Stimulated activated memory B cell treated with anti-CD40 and anti-IgM and Interleukin-4, amounts not matched to agents 10 μg/mL and 1 μg/mL and 100 μg/mL, for 72 hours (primary cell): Measurements from ENCODE around the gene MPO.
A peak's percentile ranks its signal among the peaks of the same experiment; 100 is the strongest.

ENCODE experiments used
- ATAC-seq: fragments of 150-1000 bp; cut with Tn5 transposase; 2 replicates; pipeline ENCODE4 v1.10.0; 2021
- H3K27ac Mint-ChIP-seq: one replicate; pipeline ENCODE4 v1.8.0; 2022; ENCODE audit warnings: mild to moderate bottlenecking, mixed read lengths
- H3K27me3 Mint-ChIP-seq: one replicate; pipeline ENCODE4 v1.8.0; 2022; ENCODE audit warnings: mixed read lengths
- H3K36me3 Mint-ChIP-seq: one replicate; pipeline ENCODE4 v1.8.0; 2022; ENCODE audit warnings: mixed read lengths
- H3K4me1 Mint-ChIP-seq: one replicate; pipeline ENCODE4 v1.8.0; 2022; ENCODE audit warnings: mixed read lengths
- H3K4me3 Mint-ChIP-seq: one replicate; pipeline ENCODE4 v1.8.0; 2022; ENCODE audit warnings: mild to moderate bottlenecking, moderate library complexity, mixed read lengths
- H3K9me3 Mint-ChIP-seq: one replicate; pipeline ENCODE4 v1.8.0; 2022; ENCODE audit warnings: mixed read lengths

MPO gene

DNA sequence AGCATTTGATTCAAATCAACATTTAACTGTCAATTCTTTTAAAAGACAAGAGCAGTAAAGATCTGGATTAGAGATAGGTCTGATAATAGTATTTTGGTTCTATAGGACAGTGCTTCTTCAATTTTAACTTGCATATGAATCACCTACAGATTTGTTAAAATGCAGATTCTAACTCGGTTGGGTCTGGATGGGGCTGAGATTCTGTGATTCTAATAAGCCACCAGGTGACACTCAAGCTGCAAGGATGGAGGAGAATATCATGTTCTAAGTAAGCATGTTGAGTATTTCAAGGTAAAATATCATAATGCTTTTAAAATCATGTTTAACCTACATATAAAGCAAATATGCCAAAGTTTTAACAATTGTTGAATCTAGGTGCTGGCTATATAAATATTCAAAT is 32.1 kb upstream of the MPO start:
- H3K4me1 Mint-ChIP-seq: peaks cover 9% of the 10 kb centered on the region
- no peak for ATAC-seq
- no peaks in the 10 kb centered on the region for H3K9me3 Mint-ChIP-seq
- H3K27me3 Mint-ChIP-seq: no peaks in the 10 kb centered on the region
- no peaks in the 10 kb centered on the region for H3K36me3 Mint-ChIP-seq
- no peak overlapping the region for H3K27ac Mint-ChIP-seq
- no peak overlapping the region for H3K4me3 Mint-ChIP-seq

- Mint-ChIP-seq H3K27ac (no peak overlapping the region), H3K9me3 (no peaks in the 10 kb centered on the region), H3K36me3 (no peaks in the 10 kb centered on the region), H3K4me1 (peaks cover 2% of the 10 kb centered on the region), H3K4me3 (no peak overlapping the region), H3K27me3 (no peaks in the 10 kb centered on the region)
- ATAC-seq: no peak
These were observed 31.4 kb upstream of the MPO start for GRCh38 chr17:58312021-58312630.

DNA sequence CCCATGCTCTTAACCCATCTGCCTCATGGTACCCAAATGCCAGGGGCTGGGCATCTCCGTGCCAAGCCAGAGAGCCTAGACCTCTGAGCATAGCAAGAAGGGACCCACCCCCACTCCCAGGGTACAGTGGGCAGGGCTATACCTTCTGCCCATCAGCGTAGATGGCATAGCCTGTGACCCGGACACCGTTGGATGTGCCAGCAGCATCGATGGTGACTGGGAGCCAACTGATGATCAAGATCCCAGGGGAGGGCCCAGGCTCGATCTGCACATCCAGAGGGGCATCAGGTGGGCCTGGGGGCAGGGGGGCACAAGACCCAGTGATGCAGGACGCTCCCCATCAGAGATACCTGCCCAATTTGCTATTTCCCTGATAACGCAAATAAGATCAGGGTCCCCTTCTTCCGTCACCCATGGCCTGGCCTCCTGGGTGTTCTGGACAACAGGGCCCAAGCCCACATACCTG is 30.7 kb upstream of the MPO start:
- no peaks in the 10 kb centered on the region for H3K9me3 Mint-ChIP-seq
- ATAC-seq: no peak
- H3K27ac Mint-ChIP-seq: no peak overlapping the region
- no peaks in the 10 kb centered on the region for H3K27me3 Mint-ChIP-seq
- H3K36me3 Mint-ChIP-seq: no peaks in the 10 kb centered on the region
- H3K4me3 Mint-ChIP-seq: no peak overlapping the region
- no peaks in the 10 kb centered on the region for H3K4me1 Mint-ChIP-seq

DNA sequence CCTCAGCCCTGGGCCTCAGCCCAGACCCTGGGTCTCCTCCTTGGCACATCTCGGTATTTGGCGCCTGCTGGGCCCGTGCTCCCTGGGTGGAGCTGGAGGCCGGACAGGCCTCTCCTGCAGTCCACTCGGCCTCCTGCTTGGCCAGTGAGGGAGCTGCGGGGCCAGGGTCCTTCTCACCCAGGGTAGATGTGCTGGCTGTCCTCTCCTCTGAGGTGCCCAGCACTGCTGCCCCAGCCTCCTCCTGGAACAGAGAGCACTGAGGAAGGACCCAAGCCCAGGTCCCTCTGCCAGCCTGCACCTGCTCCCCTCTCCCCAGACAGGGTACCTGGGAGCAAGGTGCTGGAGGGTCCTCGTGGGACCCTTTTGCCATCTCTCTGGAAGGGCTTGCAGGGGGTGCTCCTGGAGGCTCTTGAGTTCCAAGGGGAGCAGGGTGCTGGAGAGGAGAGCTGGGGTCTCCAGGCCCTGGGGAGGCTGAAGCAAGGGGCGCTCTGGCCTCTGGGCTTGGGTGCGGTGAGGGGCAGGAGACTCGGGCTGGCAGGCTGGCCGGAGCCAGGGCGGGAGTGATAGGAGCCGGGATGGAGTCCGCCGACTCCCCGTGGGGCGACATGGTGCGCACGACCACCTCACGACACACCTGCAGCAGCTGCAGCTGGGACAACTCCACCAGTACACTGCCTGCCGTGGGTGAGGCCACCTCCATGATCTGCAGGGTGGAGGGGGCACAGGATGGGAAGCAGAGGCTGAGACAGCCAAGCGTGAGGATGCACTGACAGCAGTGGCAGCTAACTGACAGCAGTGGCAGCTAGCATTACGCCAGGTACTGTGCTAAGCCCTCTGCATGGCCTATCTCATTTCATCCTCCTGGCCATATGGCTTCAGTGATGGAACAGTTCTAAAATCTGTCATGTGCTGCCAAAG is 30.0 kb upstream of the MPO start:
- no peak for ATAC-seq
- no peak overlapping the region for H3K4me3 Mint-ChIP-seq
- no peaks in the 10 kb centered on the region for H3K4me1 Mint-ChIP-seq
- no peaks in the 10 kb centered on the region for H3K27me3 Mint-ChIP-seq
- H3K36me3 Mint-ChIP-seq: no peaks in the 10 kb centered on the region
- no peak overlapping the region for H3K27ac Mint-ChIP-seq
- no peaks in the 10 kb centered on the region for H3K9me3 Mint-ChIP-seq

DNA sequence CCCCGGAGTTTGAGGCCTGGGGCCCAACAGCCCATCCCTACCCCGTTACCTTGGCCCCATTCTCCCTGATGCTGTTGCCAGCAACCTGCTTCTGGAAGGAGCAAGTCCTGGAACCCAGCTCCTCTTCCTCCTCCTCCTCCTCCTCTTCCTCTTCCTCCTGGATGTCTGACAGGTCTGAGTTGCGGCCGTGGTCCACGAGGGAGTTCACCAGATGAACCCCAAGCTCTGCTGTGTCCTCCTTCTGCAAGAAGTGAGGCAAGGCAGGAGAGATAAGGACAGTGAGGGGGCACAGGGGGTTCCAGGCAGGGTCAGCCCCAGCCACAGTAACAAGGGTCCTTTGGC is 29.2 kb upstream of the MPO start:
- Mint-ChIP-seq H3K27ac (no peak overlapping the region), H3K27me3 (no peaks in the 10 kb centered on the region), H3K4me1 (no peaks in the 10 kb centered on the region), H3K4me3 (no peak overlapping the region), H3K36me3 (no peaks in the 10 kb centered on the region), H3K9me3 (no peaks in the 10 kb centered on the region)
- no peak for ATAC-seq

DNA sequence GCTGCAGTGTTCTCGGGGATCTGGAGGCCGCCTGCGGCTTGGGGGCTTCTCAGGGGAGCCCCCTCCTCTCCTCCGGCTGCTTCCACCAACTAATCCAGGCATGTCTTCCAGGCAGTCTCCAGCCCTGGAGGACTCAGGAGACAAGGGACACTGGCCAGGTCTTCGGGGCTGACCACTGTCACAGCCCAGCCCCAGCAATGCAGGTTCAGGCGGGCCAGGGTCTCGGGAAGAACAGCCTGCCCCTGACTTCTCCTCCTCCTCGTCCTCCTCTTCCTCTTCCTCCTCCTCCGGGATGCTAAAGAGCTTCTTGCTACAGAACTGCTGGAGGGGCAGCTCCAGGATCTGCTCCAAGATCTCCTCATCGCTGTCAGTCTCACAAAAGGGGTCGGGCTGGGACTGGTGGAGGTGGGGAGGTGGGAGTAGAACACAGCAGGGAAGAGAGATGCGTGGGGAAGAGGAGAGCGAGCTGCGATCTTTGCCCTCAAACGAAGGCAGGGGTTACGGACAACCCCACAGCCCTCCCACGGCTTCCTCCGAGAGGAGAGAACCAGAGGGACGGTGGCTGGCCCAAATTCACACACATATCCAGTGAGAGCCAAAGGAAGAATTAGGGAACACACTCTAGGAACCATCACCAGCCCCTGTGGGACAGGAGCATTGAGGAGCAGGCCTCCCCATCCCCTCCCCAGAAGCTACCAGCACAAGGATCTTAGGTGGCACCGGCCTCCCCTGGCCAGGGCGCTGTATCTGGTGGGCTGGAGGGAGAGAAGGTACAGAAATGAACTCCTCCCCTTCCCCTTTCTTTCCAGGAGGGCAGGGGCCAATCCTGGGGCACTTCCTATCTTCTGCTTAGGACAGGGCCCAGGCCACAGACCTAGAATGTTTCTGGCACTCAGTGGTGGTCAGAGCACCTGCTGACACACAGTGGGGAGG is 28.5 kb upstream of the MPO start:
- H3K27ac Mint-ChIP-seq: no peak overlapping the region
- H3K4me3 Mint-ChIP-seq: no peak overlapping the region
- ATAC-seq: no peak
- H3K9me3 Mint-ChIP-seq: no peaks in the 10 kb centered on the region
- H3K36me3 Mint-ChIP-seq: no peaks in the 10 kb centered on the region
- no peaks in the 10 kb centered on the region for H3K27me3 Mint-ChIP-seq
- H3K4me1 Mint-ChIP-seq: peaks cover 3% of the 10 kb centered on the region

GRCh38 chr17:58308173-58308984 is 27.6 kb upstream of the MPO start:
- H3K36me3 Mint-ChIP-seq: no peaks in the 10 kb centered on the region
- ATAC-seq: no peak
- H3K9me3 Mint-ChIP-seq: no peaks in the 10 kb centered on the region
- H3K4me3 Mint-ChIP-seq: no peak overlapping the region
- H3K4me1 Mint-ChIP-seq: peaks cover 12% of the 10 kb centered on the region
- H3K27ac Mint-ChIP-seq: no peak overlapping the region
- H3K27me3 Mint-ChIP-seq: no peaks in the 10 kb centered on the region

DNA sequence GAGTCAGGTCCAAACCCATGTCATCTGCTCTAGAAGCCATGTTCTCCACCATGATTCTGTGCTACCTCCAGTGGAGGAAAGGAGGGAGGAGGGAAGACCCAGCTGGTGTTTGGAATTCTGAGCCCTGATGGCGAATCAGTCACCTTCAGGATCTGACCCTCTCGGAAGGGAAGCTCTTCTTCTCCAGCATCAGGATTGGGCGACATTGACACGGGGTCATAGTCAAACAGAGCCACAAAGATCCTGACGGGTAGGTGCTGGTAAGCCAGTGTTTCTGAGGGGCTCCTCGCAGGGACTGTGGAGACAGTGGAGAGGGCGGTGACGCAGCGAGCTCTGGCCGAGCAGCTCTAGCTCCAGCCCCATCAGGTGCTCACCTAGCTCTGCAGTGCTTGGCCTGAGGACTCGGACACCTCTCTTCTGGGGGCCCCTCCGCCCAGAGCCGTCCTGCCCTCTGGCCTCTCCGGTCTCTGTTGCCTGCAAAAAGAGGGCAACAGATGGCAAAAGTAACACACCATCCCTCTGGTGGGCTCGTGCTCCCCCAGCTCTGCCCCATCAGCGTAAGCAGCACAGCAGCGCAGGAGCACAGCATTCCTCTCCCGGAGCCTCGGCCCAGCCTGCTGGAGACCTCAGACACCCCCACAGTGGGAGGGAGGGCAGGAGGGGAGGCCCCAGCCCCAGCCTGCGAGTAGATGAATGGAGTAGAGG is 26.9 kb upstream of the MPO start:
- no peaks in the 10 kb centered on the region for H3K36me3 Mint-ChIP-seq
- ATAC-seq: no peak
- H3K27me3 Mint-ChIP-seq: no peaks in the 10 kb centered on the region
- no peak overlapping the region for H3K27ac Mint-ChIP-seq
- H3K4me1 Mint-ChIP-seq: peaks cover 19% of the 10 kb centered on the region
- no peaks in the 10 kb centered on the region for H3K9me3 Mint-ChIP-seq
- no peak overlapping the region for H3K4me3 Mint-ChIP-seq

DNA sequence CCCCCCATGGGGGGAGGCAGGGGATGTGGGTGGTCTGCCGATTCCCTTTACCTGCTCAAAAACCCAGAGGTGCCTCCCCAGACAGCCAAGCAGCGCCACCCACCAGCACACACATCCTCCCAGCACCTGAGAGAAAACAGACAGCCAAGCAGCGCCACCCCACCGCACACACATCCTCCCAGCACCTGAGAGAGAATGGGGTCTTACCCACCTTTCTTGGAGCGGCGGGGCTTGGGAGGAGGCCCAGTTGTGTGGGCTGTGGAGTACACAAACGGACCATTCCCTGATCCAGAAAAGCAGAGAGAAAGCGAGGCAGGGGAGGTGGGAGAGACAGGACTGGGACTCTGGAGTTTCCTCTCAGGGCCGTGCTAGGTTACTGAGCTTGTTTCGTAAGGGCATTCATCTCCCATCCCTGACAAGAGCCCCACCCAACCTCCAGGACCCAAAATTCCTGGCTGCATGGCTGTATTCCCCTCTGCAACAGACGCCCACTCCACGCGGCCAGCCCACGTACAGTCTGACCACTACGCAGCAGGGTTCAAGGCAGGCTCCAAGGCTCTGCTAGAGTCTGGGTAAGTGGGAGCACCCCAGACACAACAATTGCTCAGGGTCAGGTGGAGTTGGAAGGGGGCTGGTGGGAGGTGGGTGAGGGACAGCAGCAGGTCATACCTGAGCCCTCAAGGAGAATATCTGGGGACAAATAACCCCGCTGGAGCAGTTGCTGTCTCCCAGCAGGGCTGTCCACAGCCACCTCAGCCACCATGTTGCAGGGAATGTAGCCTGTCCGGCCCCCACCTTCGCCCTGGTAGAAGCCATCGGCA is 25.6 kb upstream of the MPO start:
- peaks cover 24% of the 10 kb centered on the region for H3K4me1 Mint-ChIP-seq
- H3K4me3 Mint-ChIP-seq: no peak overlapping the region
- no peaks in the 10 kb centered on the region for H3K9me3 Mint-ChIP-seq
- H3K27ac Mint-ChIP-seq: no peak overlapping the region
- no peaks in the 10 kb centered on the region for H3K36me3 Mint-ChIP-seq
- no peak for ATAC-seq
- no peaks in the 10 kb centered on the region for H3K27me3 Mint-ChIP-seq

GRCh38 chr17:58305626-58306025 is 24.9 kb upstream of the MPO start:
- H3K9me3 Mint-ChIP-seq: no peaks in the 10 kb centered on the region
- H3K4me1 Mint-ChIP-seq: peaks cover 24% of the 10 kb centered on the region
- no peaks in the 10 kb centered on the region for H3K36me3 Mint-ChIP-seq
- no peaks in the 10 kb centered on the region for H3K27me3 Mint-ChIP-seq
- no peak for ATAC-seq
- no peak overlapping the region for H3K4me3 Mint-ChIP-seq
- no peak overlapping the region for H3K27ac Mint-ChIP-seq

DNA sequence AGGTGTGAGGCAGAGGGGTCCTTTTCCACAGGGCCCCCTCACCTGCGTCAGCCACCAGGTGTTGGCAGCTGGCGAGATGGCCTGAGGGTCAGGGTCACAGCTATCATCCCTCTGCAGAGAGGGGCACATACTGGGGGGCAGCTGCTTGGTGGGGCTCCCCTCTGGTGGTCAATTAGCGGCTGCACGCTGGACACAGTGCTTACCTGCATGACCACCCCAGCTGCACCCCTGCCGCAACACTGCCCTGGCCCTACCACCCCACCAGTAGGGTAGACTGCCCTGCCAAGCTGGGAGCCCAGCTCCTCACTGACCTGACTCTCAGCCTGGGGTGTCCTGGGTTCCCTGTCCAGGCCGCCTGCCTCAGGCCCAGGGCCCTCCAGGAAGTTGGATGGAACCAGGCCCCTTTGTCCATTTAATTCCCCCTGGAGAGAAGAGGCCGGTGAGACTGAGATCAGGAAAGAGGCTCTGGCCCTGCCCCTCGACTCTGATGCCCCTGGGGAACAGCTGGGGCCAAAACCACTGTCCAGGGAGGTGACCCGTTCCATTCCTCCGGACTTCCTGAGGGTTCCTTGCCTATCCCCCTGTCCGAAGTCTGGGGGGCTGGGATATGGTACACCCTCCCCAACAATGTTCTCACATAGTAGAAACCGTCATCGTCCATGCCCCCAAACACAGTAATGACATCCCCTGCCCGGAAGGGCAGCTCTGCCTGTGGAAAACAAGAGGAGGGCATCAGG is 24.2 kb upstream of the MPO start:
- Mint-ChIP-seq H3K27ac (no peak overlapping the region), H3K4me3 (no peak overlapping the region), H3K4me1 (peaks cover 24% of the 10 kb centered on the region), H3K9me3 (no peaks in the 10 kb centered on the region), H3K36me3 (no peaks in the 10 kb centered on the region), H3K27me3 (no peaks in the 10 kb centered on the region)
- ATAC-seq: no peak

- Mint-ChIP-seq H3K4me3 (no peak overlapping the region), H3K36me3 (no peaks in the 10 kb centered on the region), H3K9me3 (no peaks in the 10 kb centered on the region), H3K27me3 (no peaks in the 10 kb centered on the region), H3K27ac (no peak overlapping the region), H3K4me1 (peaks cover 24% of the 10 kb centered on the region)
- ATAC-seq: peak; percentile 77
These were observed 23.4 kb upstream of the MPO start for GRCh38 chr17:58303971-58304749.
